T-cell (primary cell): Measurements from ENCODE around the gene ERCC5. TPM values are rescaled to one million over a fixed set of nuclear protein-coding genes. Genes with fewer than 3 reads are reported as not detected.
A peak's percentile ranks its signal among the peaks of the same experiment; 100 is the strongest.

Experiments used
- ATAC-seq, 4 experiments: fragments of 200-7000 bp in 3 of 4; fragments of 150-1000 bp in 1 of 4; cut with Tn5 transposase; replicated peaks in 1 of 4; 1 replicate in 3 of 4; 2 replicates in 1 of 4; pipeline ENCODE4 v1.10.0; 2021; ENCODE audit warnings: moderate library complexity in 3 of 4, mild to moderate bottlenecking in 2 of 4, moderate number of reproducible peaks in 1 of 4
- CTCF ChIA-PET, 2 donors: fragments of 300-600 bp; sonication (Branson Sonifier 250); formaldehyde crosslinking; loops; one replicate each; lab custom pipeline; 2022; ENCODE audit warnings: antibody characterized with exemption in 2 of 2; lab: Charles Lee
- POLR2A ChIA-PET, 2 donors: fragments of 300-600 bp; sonication (Branson Sonifier 250); formaldehyde crosslinking; loops; one replicate each; lab custom pipeline; 2022; ENCODE audit warnings: antibody characterized with exemption in 2 of 2; lab: Charles Lee
- DNase-seq, 35 experiments: peaks; one replicate each; pipeline versions ENCODE4 v3.0.0 to v3.0.0-alpha.2; 2013 to 2023
- H3K27ac ChIP-seq: one replicate; pipeline ENCODE4 v1.5.1; 2013; ENCODE audit warnings: low read length
- H3K27me3 ChIP-seq, 2 experiments: replicated peaks in 1 of 2; 1 replicate in 1 of 2; 2 replicates in 1 of 2; pipeline versions ENCODE4 v1.6.1 to v1.7.0; 2013; ENCODE audit warnings: low read length in 1 of 2, mixed read lengths in 1 of 2; ENCODE audit not compliant: control insufficient read depth in 2 of 2, insufficient read depth in 2 of 2; ENCODE audit errors: extremely low read depth in 1 of 2
- H3K36me3 ChIP-seq, 2 donors: 1 replicate in 1 of 2; 2 replicates in 1 of 2; pipeline versions ENCODE4 v1.6.1 to v1.7.0; 2013; ENCODE audit warnings: low read length in 1 of 2; ENCODE audit not compliant: control insufficient read depth in 2 of 2, insufficient read depth in 1 of 2; ENCODE audit errors: extremely low read depth in 1 of 2
- H3K4me1 ChIP-seq, 2 experiments: 1 replicate in 1 of 2; 2 replicates in 1 of 2; pipeline versions ENCODE4 v1.6.1 to v1.7.0; 2013; ENCODE audit warnings: low read length in 2 of 2, mixed read lengths in 1 of 2; ENCODE audit not compliant: insufficient read depth in 2 of 2, control insufficient read depth in 1 of 2; ENCODE audit errors: extremely low read depth in 1 of 2
- H3K4me3 ChIP-seq, 2 donors: 1 replicate in 1 of 2; 2 replicates in 1 of 2; pipeline versions ENCODE4 v1.5.1 to v1.7.0; 2013; ENCODE audit warnings: mild to moderate bottlenecking in 2 of 2, low read length in 1 of 2, moderate library complexity in 1 of 2; ENCODE audit not compliant: control insufficient read depth in 1 of 2; ENCODE audit errors: extremely low read depth in 1 of 2
- H3K9me3 ChIP-seq: 2 replicates; pipeline ENCODE4 v1.7.0; 2013
- H3K27ac Mint-ChIP-seq, 2 donors: one replicate each; pipeline ENCODE4 v1.8.0; 2020 to 2021; ENCODE audit warnings: mild to moderate bottlenecking in 2 of 2, mixed read lengths in 2 of 2
- H3K27me3 Mint-ChIP-seq, 2 donors: one replicate each; pipeline ENCODE4 v1.8.0; 2021 to 2022; ENCODE audit warnings: mixed read lengths in 2 of 2
- H3K36me3 Mint-ChIP-seq: one replicate; pipeline ENCODE4 v1.8.0; 2021; ENCODE audit warnings: mixed read lengths
- H3K4me1 Mint-ChIP-seq, 3 donors: one replicate each; pipeline ENCODE4 v1.8.0; 2020 to 2022; ENCODE audit warnings: mixed read lengths in 3 of 3, mild to moderate bottlenecking in 1 of 3
- H3K4me3 Mint-ChIP-seq, 3 donors: one replicate each; pipeline ENCODE4 v1.8.0; 2020 to 2022; ENCODE audit warnings: mild to moderate bottlenecking in 3 of 3, mixed read lengths in 3 of 3, moderate library complexity in 3 of 3
- H3K9me3 Mint-ChIP-seq, 3 donors: one replicate each; pipeline ENCODE4 v1.8.0; 2020 to 2022; ENCODE audit warnings: mixed read lengths in 3 of 3
- whole genome bisulfite sequencing: methylation state at CpG from one replicate; pipeline ENCODE4 v1.1.5; 2013; ENCODE audit warnings: missing lambda C conversion rate; ENCODE audit not compliant: insufficient coverage; 5-methylcytosine and 5-hydroxymethylcytosine counted together
- total RNA-seq, 35 experiments: library from RNA in 6 of 35; stranded (reverse) in 6 of 35; fragments of 120-200 nt in 1 of 35; gene quantifications; one replicate each; pipeline versions ENCODE4 v1.2.1 to v1.2.4 and lab custom pipeline; 2013 to 2026

ERCC5 gene
- total RNA-seq, 5 donors from 2014 or later (not counting 1 experiment from before 2014, with no cell fraction given) = 104 to 123 (median 114) TPM

- Mint-ChIP-seq H3K27ac (no peak overlapping the region), H3K4me1 (peaks cover 0 to 14% (median 10%) of the 10 kb centered on the region in 3 donors), H3K27me3 (no peaks in the 10 kb centered on the region), H3K36me3 (peaks cover 20% of the 10 kb centered on the region), H3K4me3 (no peak overlapping the region), H3K9me3 (peaks cover 5 to 6% (median 6%) of the 10 kb centered on the region in 3 donors)
- POLR2A ChIA-PET = no interaction called here
- Histone ChIP-seq H3K9me3 (no peaks in the 10 kb centered on the region), H3K27ac (no peak overlapping the region), H3K4me3 (no peak overlapping the region), H3K4me1 (no peaks in the 10 kb centered on the region), H3K36me3 (no peaks in the 10 kb centered on the region), H3K27me3 (no peaks in the 10 kb centered on the region)
- ATAC-seq (no peak), DNase-seq (no peak)
- WGBS = no CpG with 5 or more reads among the region's 3 CpGs
- CTCF ChIA-PET = interaction anchor here in 1 of 2 donors (0.9 kb wide), 1 partner anchor 226 kb away, joined by 5 read pairs; no protein-coding TSS in a partner anchor
Measured at GRCh38 chr13:102807699-102808098, 38.1 kb upstream of the ERCC5 start.

GRCh38 chr13:102812611-102813287, 33.1 kb upstream of the ERCC5 start:
- Histone ChIP-seq H3K36me3 (no peaks in the 10 kb centered on the region), H3K9me3 (no peaks in the 10 kb centered on the region), H3K4me3 (no peak overlapping the region), H3K27me3 (no peaks in the 10 kb centered on the region), H3K27ac (no peak overlapping the region), H3K4me1 (no peaks in the 10 kb centered on the region)
- Mint-ChIP-seq H3K4me3 (no peak overlapping the region), H3K27me3 (no peaks in the 10 kb centered on the region), H3K36me3 (peaks cover 37% of the 10 kb centered on the region), H3K4me1 (peaks cover 7 to 22% (median 16%) of the 10 kb centered on the region in 3 donors), H3K27ac (no peak overlapping the region), H3K9me3 (peaks cover 4 to 6% (median 5%) of the 10 kb centered on the region in 3 donors)
- ChIA-PET CTCF (interaction anchor here in 1 of 2 donors (0.8 kb wide), 1 partner anchor 11 kb away, joined by 3 read pairs; no protein-coding TSS in a partner anchor), POLR2A (interaction anchor here in 1 of 2 donors (0.6 kb wide), 1 partner anchor 41 kb away, joined by 3 read pairs; no protein-coding TSS in a partner anchor)
- ATAC-seq = no peak
- DNase-seq = no peak

DNA sequence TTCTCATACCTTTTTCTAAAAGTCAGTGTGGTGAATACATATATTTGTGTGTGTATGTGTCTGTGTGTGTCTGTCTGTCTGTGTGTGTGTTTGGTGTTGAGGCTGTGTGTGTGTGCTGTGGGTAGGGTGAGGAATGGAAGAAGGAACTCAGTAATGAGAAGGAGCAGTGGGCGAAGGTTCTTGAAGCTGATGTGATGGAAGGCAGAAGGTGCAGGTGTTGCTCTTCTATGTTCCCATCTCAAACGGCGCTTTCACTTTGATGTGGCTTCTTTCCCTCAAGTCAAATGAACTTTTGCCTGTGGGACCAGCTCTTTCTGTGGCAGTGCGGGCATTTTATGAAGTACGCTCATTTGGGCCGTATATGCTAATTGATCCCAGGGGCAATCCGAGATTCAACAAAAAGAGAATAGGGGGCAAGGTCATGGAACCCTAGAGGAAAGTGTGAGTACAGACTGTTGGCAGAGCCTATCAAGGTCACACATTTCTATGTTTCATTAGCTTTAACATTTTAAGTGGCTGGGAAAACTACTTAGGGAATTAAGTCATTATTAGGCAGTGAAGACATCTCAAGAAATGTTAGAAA, 31.7 kb upstream of the ERCC5 start:
- Histone ChIP-seq H3K4me1 (no peaks in the 10 kb centered on the region), H3K27me3 (no peaks in the 10 kb centered on the region), H3K4me3 (no peak overlapping the region), H3K27ac (no peak overlapping the region), H3K9me3 (no peaks in the 10 kb centered on the region), H3K36me3 (no peaks in the 10 kb centered on the region)
- Mint-ChIP-seq H3K36me3 (peaks cover 41% of the 10 kb centered on the region), H3K4me1 (peaks cover 7 to 18% (median 9%) of the 10 kb centered on the region in 3 donors), H3K4me3 (peak overlapping the region in 1 of 3 donors; percentile 0), H3K27ac (no peak overlapping the region), H3K27me3 (no peaks in the 10 kb centered on the region), H3K9me3 (peaks cover 4 to 6% (median 5%) of the 10 kb centered on the region in 3 donors)
- no peak for ATAC-seq
- DNase-seq = no peak
- WGBS = 68% methylated on average over 7 of the region's 7 CpGs
- ChIA-PET POLR2A (no interaction called here), CTCF (interaction anchor here in 1 of 2 donors (0.6 kb wide), 1 partner anchor 136 kb away, joined by 9 read pairs; no protein-coding TSS in a partner anchor)

GRCh38 chr13:102814793-102815192, 31.0 kb upstream of the ERCC5 start:
- Histone ChIP-seq H3K4me1 (no peaks in the 10 kb centered on the region), H3K4me3 (no peak overlapping the region), H3K27ac (no peak overlapping the region), H3K9me3 (no peaks in the 10 kb centered on the region), H3K27me3 (no peaks in the 10 kb centered on the region), H3K36me3 (no peaks in the 10 kb centered on the region)
- CTCF ChIA-PET = no interaction called here
- Mint-ChIP-seq H3K27me3 (no peaks in the 10 kb centered on the region), H3K36me3 (peaks cover 43% of the 10 kb centered on the region), H3K9me3 (peaks cover 4 to 6% (median 5%) of the 10 kb centered on the region in 3 donors), H3K27ac (no peak overlapping the region), H3K4me3 (no peak overlapping the region), H3K4me1 (peaks cover 7 to 18% (median 9%) of the 10 kb centered on the region in 3 donors)
- no peak for ATAC-seq
- no peak for DNase-seq
- no CpG with 5 or more reads among the region's 6 CpGs for WGBS
- POLR2A ChIA-PET = no interaction called here

GRCh38 chr13:102815788-102816187, 30.0 kb upstream of the ERCC5 start:
- Histone ChIP-seq H3K4me1 (no peaks in the 10 kb centered on the region), H3K27me3 (no peaks in the 10 kb centered on the region), H3K36me3 (no peaks in the 10 kb centered on the region), H3K4me3 (no peak overlapping the region), H3K27ac (no peak overlapping the region), H3K9me3 (no peaks in the 10 kb centered on the region)
- H3K36me3 Mint-ChIP-seq = peaks cover 44% of the 10 kb centered on the region
- H3K4me3 Mint-ChIP-seq = no peak overlapping the region
- ATAC-seq (no peak), DNase-seq (no peak)
- WGBS = no CpG with 5 or more reads among the region's 5 CpGs
- no peak overlapping the region for H3K27ac Mint-ChIP-seq
- peaks cover 4 to 6% (median 5%) of the 10 kb centered on the region in 3 donors for H3K9me3 Mint-ChIP-seq
- H3K4me1 Mint-ChIP-seq = peaks cover 7 to 18% (median 9%) of the 10 kb centered on the region in 3 donors
- ChIA-PET POLR2A (no interaction called here), CTCF (no interaction called here)
- no peaks in the 10 kb centered on the region for H3K27me3 Mint-ChIP-seq

GRCh38 chr13:102816708-102817107, 29.1 kb upstream of the ERCC5 start:
- peaks cover 7 to 18% (median 9%) of the 10 kb centered on the region in 3 donors for H3K4me1 Mint-ChIP-seq
- Histone ChIP-seq H3K36me3 (no peaks in the 10 kb centered on the region), H3K9me3 (no peaks in the 10 kb centered on the region), H3K4me1 (no peaks in the 10 kb centered on the region), H3K4me3 (no peak overlapping the region), H3K27me3 (no peaks in the 10 kb centered on the region), H3K27ac (no peak overlapping the region)
- H3K27me3 Mint-ChIP-seq = no peaks in the 10 kb centered on the region
- ATAC-seq = no peak
- DNase-seq = no peak
- WGBS = 94% methylated on average over 2 of the region's 4 CpGs
- H3K27ac Mint-ChIP-seq = no peak overlapping the region
- peaks cover 4 to 6% (median 5%) of the 10 kb centered on the region in 3 donors for H3K9me3 Mint-ChIP-seq
- H3K4me3 Mint-ChIP-seq = no peak overlapping the region
- H3K36me3 Mint-ChIP-seq = peaks cover 39% of the 10 kb centered on the region
- ChIA-PET POLR2A (no interaction called here), CTCF (no interaction called here)
